Trophoblast cell (in vitro differentiated cells and primary cell): Measurements from ENCODE around the gene FABP7.
A peak's percentile ranks its signal among the peaks of the same experiment; 100 is the strongest.

ENCODE experiments used
- DNase-seq, 2 donors: peaks; one replicate each; pipeline ENCODE4 v3.0.0-alpha.2; 2016
- H2AFZ ChIP-seq: 2 replicates; pipeline ENCODE4 v1.6.1; 2013; ENCODE audit warnings: low read length, moderate library complexity, mild to moderate bottlenecking; ENCODE audit not compliant: insufficient read depth, poor library complexity
- H2AK5ac ChIP-seq: 2 replicates; pipeline ENCODE4 v1.6.1; 2013; ENCODE audit warnings: mild to moderate bottlenecking, low read length
- H2BK120ac ChIP-seq: 2 replicates; pipeline ENCODE4 v1.6.1; 2013; ENCODE audit warnings: low read length, mild to moderate bottlenecking, moderate library complexity; ENCODE audit not compliant: insufficient read depth, poor library complexity
- H2BK12ac ChIP-seq: 2 replicates; pipeline ENCODE4 v1.6.1; 2013; ENCODE audit warnings: mild to moderate bottlenecking, low read length, moderate library complexity
- H2BK5ac ChIP-seq: 2 replicates; pipeline ENCODE4 v1.6.1; 2013; ENCODE audit warnings: low read length, low read depth, moderate library complexity, mild to moderate bottlenecking; ENCODE audit not compliant: poor library complexity
- H3K14ac ChIP-seq: 2 replicates; pipeline ENCODE4 v1.6.1; 2013; ENCODE audit warnings: mild to moderate bottlenecking, low read length
- H3K18ac ChIP-seq: 2 replicates; pipeline ENCODE4 v1.6.1; 2013; ENCODE audit warnings: mild to moderate bottlenecking, low read length
- H3K23ac ChIP-seq: 2 replicates; pipeline ENCODE4 v1.6.1; 2013; ENCODE audit warnings: low read length
- H3K27ac ChIP-seq: 2 replicates; pipeline ENCODE4 v1.5.1; 2013; ENCODE audit warnings: low read depth, mild to moderate bottlenecking, inconsistent platforms, low read length, moderate library complexity
- H3K27me3 ChIP-seq: 2 replicates; pipeline ENCODE4 v1.6.1; 2013; ENCODE audit warnings: inconsistent platforms, mild to moderate bottlenecking, low read length, moderate library complexity; ENCODE audit not compliant: insufficient read depth
- H3K36me3 ChIP-seq, 2 experiments: 1 replicate in 1 of 2; 2 replicates in 1 of 2; pipeline ENCODE4 v1.6.1; 2013; ENCODE audit warnings: low read length in 2 of 2, mild to moderate bottlenecking in 2 of 2, moderate library complexity in 1 of 2; ENCODE audit not compliant: insufficient read depth in 2 of 2, control insufficient read depth in 1 of 2
- H3K4ac ChIP-seq: 2 replicates; pipeline ENCODE4 v1.6.1; 2013; ENCODE audit warnings: low read depth, mild to moderate bottlenecking, low read length, moderate library complexity
- H3K4me1 ChIP-seq, 2 experiments: 1 replicate in 1 of 2; 2 replicates in 1 of 2; pipeline ENCODE4 v1.6.1; 2013; ENCODE audit warnings: low read length in 2 of 2, mild to moderate bottlenecking in 2 of 2, moderate library complexity in 1 of 2; ENCODE audit not compliant: insufficient read depth in 2 of 2, control insufficient read depth in 1 of 2
- H3K4me2 ChIP-seq: 2 replicates; pipeline ENCODE4 v1.6.1; 2013; ENCODE audit warnings: inconsistent platforms, mild to moderate bottlenecking, low read length, moderate library complexity
- H3K4me3 ChIP-seq: 2 replicates; pipeline ENCODE4 v1.5.1; 2013; ENCODE audit warnings: mild to moderate bottlenecking, low read depth, low read length, inconsistent platforms
- H3K79me1 ChIP-seq: one replicate; pipeline ENCODE4 v1.6.1; 2013; ENCODE audit warnings: low read length
- H3K79me2 ChIP-seq: 2 replicates; pipeline ENCODE4 v1.6.1; 2013; ENCODE audit warnings: low read length, mild to moderate bottlenecking; ENCODE audit not compliant: control insufficient read depth, insufficient read depth, poor library complexity
- H3K9ac ChIP-seq: 2 replicates; pipeline ENCODE4 v1.6.1; 2013; ENCODE audit warnings: mild to moderate bottlenecking, low read length
- H3K9me3 ChIP-seq: 2 replicates; pipeline ENCODE4 v1.6.1; 2013; ENCODE audit warnings: low read depth, mild to moderate bottlenecking, control low read depth, inconsistent platforms, low read length; ENCODE audit not compliant: insufficient read depth
- H4K12ac ChIP-seq: 2 replicates; pipeline ENCODE4 v1.6.1; 2013; ENCODE audit warnings: low read depth, mild to moderate bottlenecking, low read length, moderate library complexity
- H4K8ac ChIP-seq: 2 replicates; pipeline ENCODE4 v1.6.1; 2013; ENCODE audit warnings: low read depth, mild to moderate bottlenecking, low read length, moderate library complexity
- H4K91ac ChIP-seq: one replicate; pipeline ENCODE4 v1.6.1; 2013; ENCODE audit warnings: low read depth, mild to moderate bottlenecking, low read length, moderate library complexity
- WGBS: extraction: QIAGEN DNeasy Blood & Tissue Kit; methylation state at CpG from one replicate; pipeline ENCODE4 v1.1.7; 2013; ENCODE audit warnings: missing lambda C conversion rate; ENCODE audit not compliant: insufficient read length, insufficient coverage; ENCODE audit errors: extremely low coverage; 5-methylcytosine and 5-hydroxymethylcytosine counted together

Gene FABP7

GRCh38 chr6:122778302-122778701 is 1.2 kb upstream of the FABP7 start:
- Histone ChIP-seq H3K4ac (no peak overlapping the region), H3K4me2 (no peak overlapping the region), H3K27ac (no peak overlapping the region), H2AK5ac (no peak overlapping the region), H4K91ac (no peak overlapping the region), H3K36me3 (no peaks in the 10 kb centered on the region), H3K4me3 (no peak overlapping the region), H3K4me1 (peaks cover 2 to 5% of the 10 kb centered on the region in 2 experiments), H3K9me3 (no peaks in the 10 kb centered on the region), H4K8ac (no peak overlapping the region), H3K14ac (peak overlapping the region; percentile 14), H3K18ac (no peak overlapping the region), H3K9ac (no peak overlapping the region), H3K23ac (no peak overlapping the region), H4K12ac (no peak overlapping the region), H2BK5ac (no peak overlapping the region), H3K79me2 (no peaks in the 10 kb centered on the region), H3K27me3 (no peaks in the 10 kb centered on the region), H2BK120ac (no peak overlapping the region), H2AFZ (no peak overlapping the region), H3K79me1 (no peaks in the 10 kb centered on the region), H2BK12ac (no peak overlapping the region)
- no CpG with 5 or more reads among the region's 5 CpGs for WGBS
- no peak for DNase-seq

DNA sequence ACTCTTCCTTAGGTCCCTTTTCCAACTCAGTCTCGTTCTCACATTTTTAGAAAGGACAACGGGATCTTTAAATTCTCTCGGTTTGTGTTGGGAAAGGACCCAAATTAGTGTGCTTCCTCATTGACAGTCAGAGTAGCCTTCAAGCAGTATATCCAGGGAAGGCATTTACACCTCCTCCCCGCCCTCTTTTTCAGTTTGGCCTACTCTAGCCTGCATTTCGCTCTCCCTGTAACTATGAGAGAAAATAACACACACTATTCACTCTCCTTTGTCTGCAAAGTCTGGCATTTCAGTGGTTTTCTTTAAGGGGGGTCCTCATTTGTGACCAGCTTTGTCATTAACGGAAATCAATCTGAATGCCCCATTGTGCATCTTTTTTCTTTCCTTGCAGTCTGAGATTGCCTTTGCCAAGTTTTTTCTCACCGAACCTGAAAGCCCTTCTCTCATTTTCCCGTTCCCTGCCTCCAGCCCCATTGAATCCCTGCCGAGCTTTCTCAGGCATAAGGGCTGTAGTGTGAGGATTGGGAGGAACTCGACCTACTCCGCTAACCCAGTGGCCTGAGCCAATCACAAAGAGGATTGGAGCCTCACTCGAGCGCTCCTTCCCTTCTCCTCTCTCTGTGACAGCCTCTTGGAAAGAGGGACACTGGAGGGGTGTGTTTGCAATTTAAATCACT is 393 bp upstream of the FABP7 start:
- Histone ChIP-seq H4K8ac (peak overlapping the region; percentile 8), H3K4ac (no peak overlapping the region), H3K14ac (no peak overlapping the region), H3K79me2 (no peaks in the 10 kb centered on the region), H3K9me3 (no peaks in the 10 kb centered on the region), H2AFZ (peak overlapping the region; percentile 52), H3K4me2 (no peak overlapping the region), H3K36me3 (no peaks in the 10 kb centered on the region), H3K27me3 (no peaks in the 10 kb centered on the region), H4K91ac (peak overlapping the region; percentile 1), H3K9ac (no peak overlapping the region), H2BK12ac (peak overlapping the region; percentile 20), H2BK120ac (no peak overlapping the region), H2AK5ac (no peak overlapping the region), H3K79me1 (no peaks in the 10 kb centered on the region), H3K4me1 (peaks cover 2 to 5% of the 10 kb centered on the region in 2 experiments), H3K23ac (no peak overlapping the region), H3K4me3 (no peak overlapping the region), H3K27ac (no peak overlapping the region), H3K18ac (no peak overlapping the region), H2BK5ac (no peak overlapping the region), H4K12ac (no peak overlapping the region)
- no CpG with 5 or more reads among the region's 13 CpGs for WGBS
- peak in 1 of 2 donors; percentile 50 for DNase-seq

- H2BK120ac ChIP-seq, result no peak overlapping the region
- H3K79me2 ChIP-seq, result no peaks in the 10 kb centered on the region
- H2AFZ ChIP-seq, result no peak overlapping the region
- H2AK5ac ChIP-seq, result no peak overlapping the region
- no peaks in the 10 kb centered on the region for H3K27me3 ChIP-seq
- H3K9ac ChIP-seq, result no peak overlapping the region
- no peak overlapping the region for H4K12ac ChIP-seq
- no peak overlapping the region for H4K91ac ChIP-seq
- no peak for DNase-seq
- H3K4me1 ChIP-seq, result peaks cover 2 to 5% of the 10 kb centered on the region in 2 experiments
- no peak overlapping the region for H3K18ac ChIP-seq
- H3K4ac ChIP-seq, result no peak overlapping the region
- H3K36me3 ChIP-seq, result no peaks in the 10 kb centered on the region
- no peak overlapping the region for H2BK12ac ChIP-seq
- H3K9me3 ChIP-seq, result no peaks in the 10 kb centered on the region
- no peak overlapping the region for H3K23ac ChIP-seq
- H3K4me3 ChIP-seq, result no peak overlapping the region
- H3K14ac ChIP-seq, result no peak overlapping the region
- H3K79me1 ChIP-seq, result no peaks in the 10 kb centered on the region
- H2BK5ac ChIP-seq, result no peak overlapping the region
- no peak overlapping the region for H3K4me2 ChIP-seq
- no peak overlapping the region for H3K27ac ChIP-seq
- WGBS, result no CpG with 5 or more reads among the region's 5 CpGs
- no peak overlapping the region for H4K8ac ChIP-seq
Measured at GRCh38 chr6:122780114-122780513, 598 bp downstream of the FABP7 start.

- WGBS, result no CpG with 5 or more reads among the region's 7 CpGs
- H3K4me2 ChIP-seq, result no peak overlapping the region
Measured at GRCh38 chr6:122781716-122782115, 2.2 kb downstream of the FABP7 start.

More at GRCh38 chr6:122781716-122782115, 2.2 kb downstream of the FABP7 start:
- Histone ChIP-seq H3K14ac (no peak overlapping the region), H3K9me3 (no peaks in the 10 kb centered on the region), H3K4me1 (peaks cover 2 to 5% of the 10 kb centered on the region in 2 experiments), H4K12ac (no peak overlapping the region), H2BK120ac (no peak overlapping the region), H3K36me3 (no peaks in the 10 kb centered on the region), H4K91ac (no peak overlapping the region), H2BK5ac (no peak overlapping the region), H3K18ac (no peak overlapping the region), H3K27ac (no peak overlapping the region), H3K9ac (no peak overlapping the region), H4K8ac (no peak overlapping the region), H3K23ac (no peak overlapping the region), H2AK5ac (no peak overlapping the region), H3K4ac (no peak overlapping the region), H3K79me1 (peaks cover 2% of the 10 kb centered on the region), H2AFZ (no peak overlapping the region), H3K4me3 (no peak overlapping the region), H3K79me2 (no peaks in the 10 kb centered on the region), H3K27me3 (no peaks in the 10 kb centered on the region), H2BK12ac (no peak overlapping the region)
- DNase-seq, result no peak
